ENCODE measurements around the gene PDILT. TPM values are rescaled to one million over a fixed set of nuclear protein-coding genes. Genes with fewer than 3 reads are reported as not detected.

Gene PDILT
- total RNA-seq, 1 donor from 2014 or later, result not detected

DNA sequence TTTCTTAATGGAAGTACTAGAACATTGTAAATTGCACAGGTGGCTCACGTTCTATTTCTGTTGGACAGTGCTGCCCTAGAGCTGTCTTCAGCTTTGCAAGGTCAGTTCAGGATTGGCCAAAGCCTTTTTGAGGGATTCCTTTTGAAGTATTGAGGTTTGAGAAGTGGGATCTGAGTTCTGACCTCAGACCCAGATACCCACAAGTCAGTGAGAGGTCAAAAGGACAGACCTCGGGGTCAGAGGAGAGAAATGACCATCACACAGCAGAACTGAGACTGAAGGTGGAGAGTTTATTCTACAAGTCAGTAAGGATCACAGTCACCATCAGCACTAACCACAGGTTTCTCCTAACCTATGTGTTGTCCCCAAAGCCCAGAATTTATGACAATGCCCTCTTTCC is 6.5 kb upstream of the PDILT start:
- DNase-seq (ENCODE audit: extremely low spot score in 2 of 2), result no peak
- Histone ChIP-seq H3K4me3 (no peak overlapping the region), H3K9me3 (no peaks in the 10 kb centered on the region), H3K4me1 (peaks cover 12% of the 10 kb centered on the region), H3K36me3 (no peaks in the 10 kb centered on the region), H3K27me3 (no peaks in the 10 kb centered on the region), H3K27ac (no peak overlapping the region)
- no peak for TF ChIP-seq POLR2AphosphoS5 (IDR thresholded peaks at IDR 0.05; ENCODE audit: insufficient read depth in 1 of 2, low read depth in 1 of 2)
- intact Hi-C loops (cut with DNase I), result no loop called here

DNA sequence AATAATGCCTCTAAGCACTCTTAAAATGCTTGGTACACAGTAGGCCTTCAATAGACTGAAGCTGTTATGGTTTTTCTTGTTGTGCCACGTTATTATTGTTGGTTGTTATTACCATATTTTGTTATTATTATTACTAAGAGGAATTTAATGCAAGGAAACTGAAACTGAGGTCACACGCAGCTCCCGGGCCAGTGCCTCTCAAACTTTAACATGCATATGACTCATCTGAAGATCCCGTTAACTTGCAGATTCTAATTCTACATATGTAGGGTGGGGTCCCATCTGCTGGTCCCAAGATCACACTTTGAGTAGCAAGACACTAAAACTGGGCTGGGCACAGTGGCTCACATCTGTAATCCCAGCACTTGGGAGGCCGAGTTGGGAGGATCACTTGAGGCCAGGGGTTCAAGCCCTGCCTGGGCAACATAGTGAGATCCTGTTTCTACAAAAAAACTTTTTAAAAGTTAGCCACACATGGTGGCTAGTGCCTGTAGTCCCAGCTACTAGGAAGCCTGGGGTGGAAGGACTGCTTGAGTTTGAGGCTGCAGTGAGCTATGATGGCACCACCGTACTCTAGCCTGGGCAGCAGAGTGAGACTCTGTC is 5.7 kb upstream of the PDILT start:
- no peaks in the 10 kb centered on the region for H3K9me3 ChIP-seq
- H3K27ac ChIP-seq, result peak overlapping the region; percentile 67
- no peaks in the 10 kb centered on the region for H3K36me3 ChIP-seq
- TF ChIP-seq, protein P1, sequence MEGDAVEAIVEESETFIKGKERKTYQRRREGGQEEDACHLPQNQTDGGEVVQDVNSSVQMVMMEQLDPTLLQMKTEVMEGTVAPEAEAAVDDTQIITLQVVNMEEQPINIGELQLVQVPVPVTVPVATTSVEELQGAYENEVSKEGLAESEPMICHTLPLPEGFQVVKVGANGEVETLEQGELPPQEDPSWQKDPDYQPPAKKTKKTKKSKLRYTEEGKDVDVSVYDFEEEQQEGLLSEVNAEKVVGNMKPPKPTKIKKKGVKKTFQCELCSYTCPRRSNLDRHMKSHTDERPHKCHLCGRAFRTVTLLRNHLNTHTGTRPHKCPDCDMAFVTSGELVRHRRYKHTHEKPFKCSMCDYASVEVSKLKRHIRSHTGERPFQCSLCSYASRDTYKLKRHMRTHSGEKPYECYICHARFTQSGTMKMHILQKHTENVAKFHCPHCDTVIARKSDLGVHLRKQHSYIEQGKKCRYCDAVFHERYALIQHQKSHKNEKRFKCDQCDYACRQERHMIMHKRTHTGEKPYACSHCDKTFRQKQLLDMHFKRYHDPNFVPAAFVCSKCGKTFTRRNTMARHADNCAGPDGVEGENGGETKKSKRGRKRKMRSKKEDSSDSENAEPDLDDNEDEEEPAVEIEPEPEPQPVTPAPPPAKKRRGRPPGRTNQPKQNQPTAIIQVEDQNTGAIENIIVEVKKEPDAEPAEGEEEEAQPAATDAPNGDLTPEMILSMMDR (IDR thresholded peaks at IDR 0.05), result no peak
- no peak for TF ChIP-seq POLR2A (IDR thresholded peaks at IDR 0.05)
- no peak for TF ChIP-seq POLR2AphosphoS5 (IDR thresholded peaks at IDR 0.05; ENCODE audit: insufficient read depth in 1 of 2, low read depth in 1 of 2)
- no peaks in the 10 kb centered on the region for H3K27me3 ChIP-seq
- no peak overlapping the region for H3K4me3 ChIP-seq
- H3K4me1 ChIP-seq, result peaks cover 12% of the 10 kb centered on the region
- no peak for DNase-seq (ENCODE audit: extremely low spot score in 2 of 2)
- intact Hi-C loops (cut with DNase I), result no loop called here

DNA sequence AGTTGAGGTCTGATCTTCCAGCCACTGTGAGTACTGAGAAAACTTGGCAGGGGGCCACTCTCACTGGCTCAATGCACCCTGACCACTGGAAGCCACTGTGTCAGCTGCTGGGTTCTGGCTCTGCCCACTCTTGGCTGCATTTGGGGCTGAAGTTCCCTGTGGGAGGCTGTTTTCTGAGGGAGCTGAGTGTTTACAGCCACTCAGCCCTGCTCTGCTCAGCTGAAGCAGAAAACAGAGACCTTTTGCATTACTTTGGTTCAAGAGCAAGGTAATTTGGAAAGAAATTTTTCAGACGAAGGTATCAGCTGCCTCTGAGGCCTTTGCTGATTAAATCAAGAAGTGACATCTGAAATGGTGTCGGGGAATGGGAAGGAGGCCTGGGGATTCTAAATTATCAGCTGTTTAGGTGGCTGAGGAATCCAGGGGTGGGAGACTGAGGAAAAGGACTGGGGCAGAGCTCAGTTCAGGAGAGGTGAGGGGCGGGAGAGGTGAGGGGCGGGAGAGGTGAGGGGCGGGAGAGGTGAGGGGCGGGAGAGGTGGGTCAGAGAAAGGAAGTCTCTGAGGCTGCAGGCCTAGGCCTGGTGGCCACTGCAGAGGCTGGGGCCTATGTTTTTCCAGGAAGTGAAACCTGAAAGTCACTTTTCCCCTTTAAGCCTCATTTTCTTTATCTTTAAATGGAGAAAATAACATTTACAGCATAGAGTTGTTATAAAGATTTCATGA is 5.0 kb upstream of the PDILT start, which contains the start of gene ACSM5:
Gene ACSM5 (plus strand): TSS at position 137 of the 723 bp plus-strand sequence. CDS start 1,951 bp downstream, outside the sequence.
- Histone ChIP-seq H3K36me3 (no peaks in the 10 kb centered on the region), H3K9me3 (no peaks in the 10 kb centered on the region), H3K27me3 (no peaks in the 10 kb centered on the region), H3K4me3 (peak within 1 kb of the TSS in 1 of 2 donors; percentile 9), H3K27ac (peak within 1 kb of the TSS; percentile 67), H3K4me1 (peaks cover 12% of the 10 kb centered on the region)
- intact Hi-C loops (cut with DNase I), result no loop called here
- TF ChIP-seq POLR2AphosphoS5 (IDR thresholded peaks at IDR 0.05; ENCODE audit: insufficient read depth in 1 of 2, low read depth in 1 of 2) (no peak), POLR2A (IDR thresholded peaks at IDR 0.05) (no peak)
- TF ChIP-seq, protein P1 (IDR thresholded peaks at IDR 0.05), result no peak
- no peak for DNase-seq (ENCODE audit: extremely low spot score in 2 of 2)

DNA sequence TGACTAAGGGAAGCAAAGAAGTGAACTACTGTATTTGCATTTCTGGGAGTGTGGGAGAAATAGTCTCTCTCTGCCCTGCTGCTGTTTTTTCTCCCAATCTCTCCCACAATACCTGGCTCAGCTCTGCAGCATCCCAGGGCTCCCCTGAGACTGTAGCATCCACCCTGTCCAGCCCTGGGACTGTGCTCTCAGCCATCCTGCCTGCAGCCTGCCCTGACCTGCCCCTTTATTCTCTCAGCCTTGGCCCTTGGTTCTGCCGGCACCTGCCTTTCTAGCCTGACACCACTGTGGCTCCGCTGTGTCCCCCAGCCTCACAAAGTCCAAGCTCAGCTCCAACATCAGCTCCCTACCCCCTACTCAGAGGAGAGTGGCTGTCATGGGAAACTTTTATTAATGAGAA is 1.9 kb downstream of the PDILT start:
- intact Hi-C loops (cut with DNase I), result no loop called here
- no peak overlapping the region for H3K27ac ChIP-seq
- no peaks in the 10 kb centered on the region for H3K9me3 ChIP-seq
- no peak overlapping the region for H3K4me3 ChIP-seq
- H3K4me1 ChIP-seq, result no peaks in the 10 kb centered on the region
- H3K27me3 ChIP-seq, result no peaks in the 10 kb centered on the region
- H3K36me3 ChIP-seq, result no peaks in the 10 kb centered on the region
- no peak for DNase-seq (ENCODE audit: extremely low spot score in 2 of 2)
- TF ChIP-seq POLR2AphosphoS5 (IDR thresholded peaks at IDR 0.05; ENCODE audit: insufficient read depth in 1 of 2, low read depth in 1 of 2) (no peak), POLR2A (IDR thresholded peaks at IDR 0.05) (no peak)
- TF ChIP-seq, protein P1 (IDR thresholded peaks at IDR 0.05), result no peak

DNA sequence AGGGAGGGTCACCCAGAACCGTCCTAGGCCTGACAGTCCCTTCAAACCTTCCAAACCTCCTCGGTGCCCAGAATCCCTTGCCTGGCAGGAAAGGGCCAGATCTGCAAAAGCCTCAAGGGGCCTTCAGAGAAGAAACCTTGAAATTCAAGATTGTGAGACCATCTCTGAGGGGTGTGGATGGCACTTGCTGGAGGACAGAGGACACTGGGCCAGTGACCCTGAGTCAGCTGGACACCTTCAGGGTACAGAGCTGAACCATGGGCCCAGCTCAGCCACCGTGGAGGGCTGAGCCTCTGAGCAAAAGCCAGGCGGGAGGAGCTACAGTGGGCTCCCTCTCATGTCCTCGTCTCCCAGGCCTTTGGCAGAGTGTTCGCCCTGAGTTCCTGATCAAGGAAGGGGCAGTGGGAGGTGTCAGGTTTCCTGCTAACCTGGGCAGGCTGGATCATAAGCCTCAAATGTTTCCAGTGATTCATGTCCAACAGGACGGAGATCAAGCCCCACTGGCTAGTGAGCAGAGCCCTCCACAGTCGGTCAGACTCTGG is 3.0 kb downstream of the PDILT start:
- no peak overlapping the region for H3K27ac ChIP-seq
- no peaks in the 10 kb centered on the region for H3K27me3 ChIP-seq

More for the DNA sequence above, 3.0 kb downstream of the PDILT start:
- H3K36me3 ChIP-seq, result no peaks in the 10 kb centered on the region
- intact Hi-C loops (cut with DNase I), result no loop called here
- no peak for DNase-seq (ENCODE audit: extremely low spot score in 2 of 2)
- no peaks in the 10 kb centered on the region for H3K4me1 ChIP-seq
- no peaks in the 10 kb centered on the region for H3K9me3 ChIP-seq
- no peak overlapping the region for H3K4me3 ChIP-seq
- TF ChIP-seq POLR2A (IDR thresholded peaks at IDR 0.05), result no peak
- TF ChIP-seq POLR2AphosphoS5 (IDR thresholded peaks at IDR 0.05; ENCODE audit: insufficient read depth in 1 of 2, low read depth in 1 of 2), result no peak
- TF ChIP-seq, protein P1 (IDR thresholded peaks at IDR 0.05), result no peak
